Upper lobe of left lung (tissue), 4 donors: ENCODE measurements around the gene ERG28.

ENCODE experiments used
- CTCF ChIP-seq, 6 experiments: fragments of 450-650 bp in 4 of 6; fragments of 200-600 bp in 2 of 6; sonication (generic) in 2 of 6; IDR thresholded peaks; one replicate each; pipeline ENCODE4 v1.5.1; 2016 to 2019; ENCODE audit warnings: antibody characterized with exemption in 6 of 6
- EP300 ChIP-seq, 4 donors: sonication (generic); formaldehyde crosslinking; IDR thresholded peaks; one replicate each; pipeline ENCODE4 v1.5.1; 2017; ENCODE audit warnings: antibody characterized with exemption in 4 of 4, control low read depth in 2 of 4
- POLR2A ChIP-seq, 4 donors: fragments of 450-650 bp; IDR thresholded peaks; one replicate each; pipeline ENCODE4 v1.5.1; 2016 to 2017; ENCODE audit warnings: antibody characterized with exemption in 4 of 4, mild to moderate bottlenecking in 2 of 4
- POLR2AphosphoS5 ChIP-seq, 2 donors: sonication (generic); formaldehyde crosslinking; IDR thresholded peaks; one replicate each; pipeline ENCODE4 v1.5.1; 2017; ENCODE audit warnings: antibody characterized with exemption in 2 of 2

GRCh38 chr14:75689012-75689411 is 28.3 kb upstream of the ERG28 start:
- TF ChIP-seq EP300 (IDR thresholded peaks at IDR 0.05) (no peak), CTCF (IDR thresholded peaks at IDR 0.05) (no peak), POLR2AphosphoS5 (IDR thresholded peaks at IDR 0.05) (no peak), POLR2A (IDR thresholded peaks at IDR 0.05) (no peak)
